GM18951 (cell line): ENCODE results near the gene MRPL41.

Experiments used
- POLR2A ChIP-seq: IDR thresholded peaks from 4 replicates; pipeline ENCODE4 v1.6.1; 2011; ENCODE audit warnings: mild to moderate bottlenecking; ENCODE audit not compliant: insufficient read length, insufficient read depth; ENCODE audit errors: extremely low read depth
- in situ Hi-C: fragments of 300-500 bp; cut with MboI; formaldehyde crosslinking; loops from one replicate; pipeline ENCODE4 v1.12.0; 2022; ENCODE audit warnings: low sequenced_read_pairs, mixed read lengths, inconsistent platforms; ENCODE audit not compliant: unreplicated experiment

Gene MRPL41

DNA sequence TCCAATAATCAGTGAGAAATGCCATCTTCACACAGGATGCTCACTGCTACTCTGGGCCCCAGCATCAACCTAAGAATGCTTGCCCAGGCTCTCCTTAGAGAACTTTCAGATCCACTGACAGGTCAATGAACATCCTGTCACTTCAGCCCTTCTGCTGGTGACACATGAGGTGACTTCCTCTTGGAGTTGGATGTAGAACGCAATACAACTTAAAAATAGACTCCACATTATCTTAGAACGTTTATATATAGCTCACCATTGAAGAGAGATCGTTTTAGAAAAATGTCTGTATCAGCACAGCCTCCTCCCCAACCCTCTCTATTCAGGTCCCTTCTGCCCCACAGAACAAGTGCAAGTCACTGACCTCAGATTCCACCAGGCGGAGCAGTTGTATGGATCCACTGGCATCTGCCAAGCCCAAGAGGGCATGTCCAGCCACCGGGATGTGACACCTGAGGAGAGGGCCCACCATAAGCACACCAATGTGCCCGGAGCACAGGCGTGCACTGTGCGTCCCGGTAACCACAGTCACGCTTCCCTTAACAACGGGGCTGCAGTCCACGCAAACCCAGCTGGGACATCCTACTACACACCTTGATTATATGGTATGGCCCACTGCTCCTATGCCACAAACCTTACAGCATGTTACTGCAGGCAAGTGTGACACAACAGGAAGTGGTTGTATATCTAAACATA is 24.2 kb downstream of the MRPL41 start:
- in situ Hi-C loops, result no loop called here
- TF ChIP-seq POLR2A, result no peak

GRCh38 chr9:137578518-137579258 is 27.0 kb downstream of the MRPL41 start, which contains the start of gene DPH7:
Gene DPH7, minus strand, starts transcription at chr9:137578925. Its CDS starts 148 bp downstream, at chr9:137578777.
- TF ChIP-seq POLR2A, result peak; percentile 91
- in situ Hi-C loops, result no loop called here

- TF ChIP-seq POLR2A, result no peak
- in situ Hi-C loops, result no loop called here
Observed at GRCh38 chr9:137579259-137579604, 27.6 kb downstream of the MRPL41 start.

GRCh38 chr9:137580209-137580953 is 28.7 kb downstream of the MRPL41 start:
- no peak for TF ChIP-seq POLR2A
- in situ Hi-C loops, result no loop called here

- no peak for TF ChIP-seq POLR2A
- in situ Hi-C loops, result no loop called here
Observed at GRCh38 chr9:137580954-137581322, 29.3 kb downstream of the MRPL41 start.

DNA sequence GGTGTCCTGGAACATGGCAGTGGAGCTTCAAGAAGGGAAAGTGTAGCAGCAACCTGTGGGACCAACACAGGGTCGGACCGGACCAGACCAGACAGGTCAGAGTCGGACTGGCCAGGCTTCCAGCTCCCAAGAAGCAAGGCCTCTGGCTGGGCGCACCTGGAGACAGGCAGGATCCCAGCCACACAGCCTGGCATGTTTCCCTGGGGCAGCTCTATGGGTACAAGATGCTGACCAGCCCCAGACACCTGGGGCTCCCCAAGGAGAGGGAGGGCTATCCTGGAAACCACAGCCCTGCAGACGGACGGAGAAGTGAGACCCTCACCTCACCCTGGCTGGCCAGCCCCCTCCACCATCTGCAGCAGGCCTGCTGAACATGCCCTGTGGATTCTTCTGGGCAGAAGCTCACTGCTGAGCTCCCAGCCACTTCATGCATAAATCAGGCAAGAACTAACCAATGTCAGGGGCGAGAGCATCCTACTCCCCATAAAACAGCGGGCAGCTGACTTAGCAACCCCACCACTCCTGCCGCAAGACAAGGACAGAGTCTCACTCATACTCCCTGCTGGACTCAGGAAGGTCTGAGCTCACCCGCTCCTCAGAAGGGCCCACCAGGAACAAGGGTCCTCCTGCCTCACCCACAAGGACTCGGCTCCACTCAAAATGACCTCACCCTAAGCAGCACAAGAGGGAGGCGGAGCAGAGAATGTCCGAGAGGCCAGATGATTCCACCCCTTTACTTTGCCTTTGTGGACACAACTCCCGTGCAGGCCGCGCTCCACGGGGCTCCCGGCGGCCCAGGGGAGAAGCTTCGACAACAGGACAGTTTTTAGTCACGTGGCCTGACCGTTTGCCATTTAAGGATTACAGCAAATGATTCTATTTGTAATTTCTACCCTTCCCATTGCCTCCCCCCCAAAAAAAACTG is 29.9 kb downstream of the MRPL41 start:
- in situ Hi-C loops, result no loop called here
- no peak for TF ChIP-seq POLR2A

- in situ Hi-C loops, result no loop called here
- no peak for TF ChIP-seq POLR2A
Observed at GRCh38 chr9:137582286-137582860, 30.7 kb downstream of the MRPL41 start.

GRCh38 chr9:137583347-137583746 is 31.7 kb downstream of the MRPL41 start:
- in situ Hi-C loops, result no loop called here
- TF ChIP-seq POLR2A, result no peak

- in situ Hi-C loops, result no loop called here
- TF ChIP-seq POLR2A, result no peak
Observed at GRCh38 chr9:137583957-137584356, 32.3 kb downstream of the MRPL41 start.

DNA sequence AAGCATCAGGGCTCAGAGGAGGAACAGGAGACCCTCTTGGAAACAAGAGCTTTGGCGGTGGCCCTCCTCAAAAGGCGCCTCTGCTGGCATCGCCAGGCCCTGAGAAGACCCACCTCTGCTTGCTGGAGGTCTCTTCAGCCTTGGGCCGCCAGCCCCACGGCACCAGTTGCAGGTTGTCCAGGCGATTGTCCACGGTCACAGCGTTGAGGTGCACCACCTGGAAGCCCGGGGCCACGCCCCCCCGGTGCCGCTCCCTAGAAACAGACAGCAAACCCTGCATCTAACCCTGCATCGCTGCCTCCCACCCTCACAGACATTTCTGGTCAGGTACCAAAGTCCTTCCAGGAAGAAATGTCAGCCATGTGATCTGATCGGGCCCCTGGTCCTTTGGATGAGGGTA is 35.2 kb downstream of the MRPL41 start:
- in situ Hi-C loops, result no loop called here
- TF ChIP-seq POLR2A, result no peak

DNA sequence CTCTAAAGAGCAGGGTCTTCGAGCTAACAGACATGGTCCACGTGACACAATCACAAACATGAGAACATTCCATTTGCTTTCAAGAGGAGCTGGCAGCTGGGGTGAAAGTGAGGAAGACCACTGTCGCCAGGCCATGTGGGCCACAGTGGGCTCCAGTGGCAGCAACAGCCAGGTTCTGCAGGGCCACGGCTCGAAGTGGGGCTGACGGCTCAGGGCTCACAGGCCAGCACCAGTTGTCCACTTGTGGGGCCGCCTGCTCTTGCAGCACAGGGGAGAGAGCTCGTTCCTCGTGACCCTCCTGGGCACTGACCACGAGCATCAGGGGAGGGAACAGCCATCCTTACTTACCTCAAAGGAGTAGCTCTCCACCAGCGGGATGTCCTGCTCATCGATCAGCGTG is 36.6 kb downstream of the MRPL41 start:
- in situ Hi-C loops, result no loop called here
- TF ChIP-seq POLR2A, result no peak

DNA sequence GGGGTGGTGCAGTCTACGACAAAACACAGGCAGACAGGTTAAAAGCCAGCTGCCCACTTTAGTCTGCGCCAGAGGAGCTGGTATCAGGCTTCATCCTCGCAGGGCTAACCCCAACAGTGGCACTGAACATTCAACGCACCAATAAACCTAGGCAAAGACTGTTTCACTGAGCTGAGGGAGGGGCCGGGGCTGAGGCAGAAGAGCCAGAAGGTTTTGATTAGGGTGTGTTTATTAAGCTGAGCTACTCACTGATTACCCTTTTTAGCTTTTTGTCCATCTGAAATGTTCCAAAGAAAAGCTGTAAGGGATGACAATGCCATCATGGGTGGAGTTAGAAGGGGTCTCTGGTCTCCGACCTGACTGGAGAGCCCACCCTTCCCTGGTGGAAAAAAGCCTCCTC is 37.2 kb downstream of the MRPL41 start:
- TF ChIP-seq POLR2A, result no peak
- in situ Hi-C loops, result no loop called here
